HUES64 (cell line): ENCODE results near the gene DMXL1.
"Not testable (repeated sequence)": the region's sequence is repeated elsewhere in the genome, so short reads cannot be mapped to it uniquely, and the experiment has no call there.

ENCODE experiments used
- H3K27ac ChIP-seq: 2 replicates; pipeline ENCODE4 v1.7.0; 2013; ENCODE audit warnings: low read depth, low read length, inconsistent platforms
- H3K27me3 ChIP-seq: 2 replicates; pipeline ENCODE4 v1.6.1; 2013; ENCODE audit warnings: mild to moderate bottlenecking, low read length; ENCODE audit not compliant: insufficient read depth
- H3K36me3 ChIP-seq: 2 replicates; pipeline ENCODE4 v1.6.1; 2013; ENCODE audit warnings: mild to moderate bottlenecking, low read length; ENCODE audit not compliant: insufficient read depth
- H3K4me1 ChIP-seq: 2 replicates; pipeline ENCODE4 v1.6.1; 2013; ENCODE audit warnings: mild to moderate bottlenecking, low read length, moderate library complexity; ENCODE audit not compliant: insufficient read depth
- H3K4me3 ChIP-seq: 2 replicates; pipeline ENCODE4 v1.5.1; 2013; ENCODE audit warnings: mild to moderate bottlenecking, low read length, moderate library complexity
- H3K9ac ChIP-seq: 2 replicates; pipeline ENCODE4 v1.6.1; 2013; ENCODE audit warnings: mild to moderate bottlenecking, low read depth, low read length
- H3K9me3 ChIP-seq: 2 replicates; pipeline ENCODE4 v1.6.1; 2013; ENCODE audit warnings: low read depth, low read length; ENCODE audit not compliant: insufficient read depth
- WGBS: fragments of 150-250, 120-280 bp; methylation state at CpG from one replicate; pipeline ENCODE4 v1.1.7; 2013; ENCODE audit warnings: missing lambda C conversion rate; 5-methylcytosine and 5-hydroxymethylcytosine counted together

Gene DMXL1

GRCh38 chr5:119177226-119177625, 106.3 kb downstream of the DMXL1 start:
- WGBS = 100% methylated on average over 2 of the region's 3 CpGs
- Histone ChIP-seq H3K4me1 (peaks cover 7% of the 10 kb centered on the region), H3K27me3 (no peaks in the 10 kb centered on the region), H3K9ac (no peak overlapping the region), H3K4me3 (no peak overlapping the region), H3K9me3 (no peaks in the 10 kb centered on the region), H3K36me3 (peaks cover 21% of the 10 kb centered on the region), H3K27ac (no peak overlapping the region)

DNA sequence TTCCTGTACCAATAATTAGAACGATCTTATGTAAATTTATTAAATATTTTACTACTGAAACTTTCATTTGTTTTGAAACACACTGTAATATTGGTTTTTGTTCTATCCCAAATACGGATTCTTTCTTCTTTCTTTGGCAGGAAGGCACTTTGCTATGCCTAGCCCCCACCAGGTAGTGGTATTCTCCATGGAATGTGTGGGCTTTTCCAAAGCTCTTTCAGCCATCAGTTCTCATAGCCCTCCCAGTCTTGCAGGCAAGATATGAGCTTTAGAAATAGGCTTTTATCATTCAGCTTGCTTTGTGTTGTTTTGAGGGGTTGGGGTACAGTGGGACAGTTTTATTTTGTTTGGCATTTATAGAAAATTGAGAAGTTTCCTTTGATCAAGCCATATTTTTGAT, 107.5 kb downstream of the DMXL1 start:
- 91% methylated on average over 1 of the region's 2 CpGs for WGBS
- no peak overlapping the region for H3K4me3 ChIP-seq
- peaks cover 7% of the 10 kb centered on the region for H3K4me1 ChIP-seq
- no peak overlapping the region; the same call in 1 of the 2 replicates for H3K27ac ChIP-seq
- H3K36me3 ChIP-seq = peaks cover 18% of the 10 kb centered on the region
- no peak overlapping the region for H3K9ac ChIP-seq
- H3K27me3 ChIP-seq = no peaks in the 10 kb centered on the region
- no peaks in the 10 kb centered on the region for H3K9me3 ChIP-seq

DNA sequence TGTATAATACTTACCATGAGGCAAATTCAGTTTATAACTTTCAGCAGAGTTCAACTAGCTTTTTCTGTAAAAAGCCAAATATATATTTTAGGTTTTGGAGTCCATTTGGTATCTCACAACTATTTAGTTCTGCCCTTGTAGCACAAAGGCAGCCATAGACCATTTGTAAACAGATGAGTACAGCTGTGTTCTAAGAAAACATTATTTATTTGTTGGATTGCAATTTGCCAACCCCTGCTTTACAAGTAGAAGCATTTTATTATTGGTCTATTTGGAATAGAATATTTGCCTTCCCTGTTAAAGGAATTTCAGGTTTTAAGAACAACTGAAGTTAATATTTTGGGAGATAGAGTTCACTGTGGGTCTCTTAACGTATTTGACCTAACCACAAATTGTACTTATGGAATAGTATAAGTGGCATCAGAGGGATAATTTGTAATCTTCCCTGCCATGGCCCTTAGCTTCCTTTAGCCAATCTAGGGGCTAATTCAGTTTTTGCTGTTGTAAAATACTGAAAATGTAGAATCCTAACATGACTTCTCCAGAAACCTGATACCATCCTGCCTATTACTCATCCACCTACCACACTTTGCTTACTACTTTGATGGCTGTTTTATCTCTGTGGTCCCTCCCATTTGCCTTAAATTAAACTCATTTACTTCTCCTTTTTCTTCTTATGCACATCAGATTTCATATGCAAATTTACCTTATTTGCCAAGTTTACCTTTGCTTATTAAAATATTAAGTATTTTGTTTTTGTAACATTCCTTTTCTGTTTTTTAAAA, 109.2 kb downstream of the DMXL1 start:
- Histone ChIP-seq H3K27me3 (no peaks in the 10 kb centered on the region), H3K27ac (no peak overlapping the region), H3K4me3 (no peak overlapping the region), H3K9ac (no peak overlapping the region), H3K36me3 (peaks cover 18% of the 10 kb centered on the region), H3K9me3 (no peaks in the 10 kb centered on the region), H3K4me1 (peaks cover 7% of the 10 kb centered on the region)
- WGBS = 75% methylated on average over 1 of the region's 1 CpG

DNA sequence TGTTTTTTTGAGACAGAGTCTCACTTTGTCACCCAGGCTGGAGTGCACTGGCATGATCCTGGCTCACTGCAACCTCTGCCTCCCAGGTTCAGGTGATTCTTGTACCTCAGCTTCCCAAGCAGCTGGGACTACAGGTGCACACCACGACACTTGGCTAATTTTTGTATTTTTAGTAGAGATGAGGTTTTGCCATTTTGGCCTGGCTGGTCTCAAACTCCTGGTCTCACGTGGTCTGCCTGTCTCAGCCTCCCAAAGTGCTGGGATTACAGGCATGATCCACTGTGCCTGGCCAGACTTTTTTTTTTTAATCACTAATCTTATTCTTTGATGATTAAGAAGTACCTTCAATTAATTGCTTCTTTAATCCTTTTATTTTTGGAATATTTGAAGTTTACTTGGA, 114.6 kb downstream of the DMXL1 start:
- not testable (repeated sequence) for H3K9me3 ChIP-seq, H3K4me3 ChIP-seq, H3K27me3 ChIP-seq, H3K9ac ChIP-seq, H3K27ac ChIP-seq
- 68% methylated on average over 2 of the region's 2 CpGs for WGBS
- H3K4me1 ChIP-seq = peaks cover 11% of the 10 kb centered on the region
- peaks cover 10% of the 10 kb centered on the region; the same call in 1 of the 2 replicates for H3K36me3 ChIP-seq

DNA sequence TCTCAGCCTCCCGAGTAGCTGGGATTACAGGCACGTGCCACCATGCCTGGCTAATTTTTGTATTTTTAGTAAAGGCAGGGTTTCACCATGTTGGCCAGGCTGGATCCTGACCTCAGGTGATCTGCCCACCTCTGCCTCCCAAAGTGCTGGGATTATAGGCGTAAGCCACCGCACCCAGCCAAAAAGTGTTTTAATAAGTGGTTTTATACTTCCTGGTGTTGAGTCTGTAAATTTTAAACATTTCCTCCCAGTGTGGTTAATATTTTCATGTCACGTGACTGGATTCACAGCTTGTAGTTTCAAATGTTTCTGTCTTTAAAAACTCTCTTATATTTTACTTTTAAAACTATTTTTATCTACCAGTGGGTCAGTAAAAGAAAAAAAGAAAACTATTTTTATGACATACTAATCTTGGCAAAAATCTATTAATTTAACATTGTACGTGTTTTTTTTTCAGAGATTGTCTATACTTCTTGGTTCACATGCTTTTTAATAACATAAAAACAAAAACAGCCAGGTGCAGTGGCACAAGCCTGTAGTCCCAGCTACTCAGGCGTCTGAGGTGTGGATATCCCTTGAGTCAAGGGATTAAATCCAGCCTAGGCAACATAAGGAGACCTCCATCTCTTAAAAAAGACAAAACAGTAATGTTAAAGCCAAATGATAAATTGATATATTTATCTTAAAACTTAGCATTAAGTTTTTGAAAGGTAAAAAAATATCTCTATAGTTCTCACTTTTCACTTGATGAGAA, 117.1 kb downstream of the DMXL1 start:
- Histone ChIP-seq H3K27me3 (no peaks in the 10 kb centered on the region), H3K9ac (no peak overlapping the region), H3K4me1 (peaks cover 16% of the 10 kb centered on the region), H3K27ac (no peak overlapping the region), H3K36me3 (peaks cover 15% of the 10 kb centered on the region; the same call in 1 of the 2 replicates), H3K4me3 (no peak overlapping the region), H3K9me3 (no peaks in the 10 kb centered on the region)
- WGBS = 94% methylated on average over 7 of the region's 7 CpGs

- Histone ChIP-seq H3K27ac (no peak overlapping the region), H3K9ac (no peak overlapping the region), H3K36me3 (peaks cover 30% of the 10 kb centered on the region), H3K27me3 (no peaks in the 10 kb centered on the region), H3K9me3 (no peaks in the 10 kb centered on the region), H3K4me1 (peaks cover 16% of the 10 kb centered on the region), H3K4me3 (no peak overlapping the region)
- 96% methylated on average over 1 of the region's 1 CpG for WGBS
These were observed 119.7 kb downstream of the DMXL1 start for GRCh38 chr5:119190470-119191095.

GRCh38 chr5:119191944-119192343, 121.1 kb downstream of the DMXL1 start:
- no peak overlapping the region for H3K27ac ChIP-seq
- no peaks in the 10 kb centered on the region for H3K27me3 ChIP-seq
- H3K4me1 ChIP-seq = peaks cover 16% of the 10 kb centered on the region
- H3K9me3 ChIP-seq = no peaks in the 10 kb centered on the region
- no peak overlapping the region for H3K9ac ChIP-seq
- H3K36me3 ChIP-seq = peaks cover 35% of the 10 kb centered on the region
- 90% methylated on average over 1 of the region's 1 CpG for WGBS
- H3K4me3 ChIP-seq = no peak overlapping the region

DNA sequence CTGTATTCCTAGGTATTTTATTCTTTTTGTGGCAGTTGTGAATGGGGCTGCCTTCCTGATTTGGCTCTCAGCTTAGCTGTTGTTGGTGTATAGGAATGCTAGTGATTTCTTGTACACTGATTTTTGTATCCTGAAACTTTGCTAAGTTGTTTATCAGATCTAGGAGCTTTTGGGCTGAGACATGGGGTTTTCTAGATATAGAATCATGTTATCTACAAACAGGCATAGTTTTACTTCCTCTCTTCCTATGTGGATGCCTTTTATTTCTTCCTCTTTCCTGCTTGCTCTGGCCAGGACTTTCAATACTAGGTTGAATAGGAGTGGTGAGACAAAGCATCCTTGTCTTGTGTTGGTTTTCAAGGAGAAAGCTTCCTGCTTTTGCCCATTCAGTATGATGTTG, 129.9 kb downstream of the DMXL1 start:
- peaks cover 46% of the 10 kb centered on the region for H3K36me3 ChIP-seq
- no peaks in the 10 kb centered on the region for H3K9me3 ChIP-seq
- no peak overlapping the region for H3K9ac ChIP-seq
- no peaks in the 10 kb centered on the region for H3K27me3 ChIP-seq
- H3K4me1 ChIP-seq = no peaks in the 10 kb centered on the region
- no peak overlapping the region for H3K4me3 ChIP-seq
- H3K27ac ChIP-seq = no peak overlapping the region

DNA sequence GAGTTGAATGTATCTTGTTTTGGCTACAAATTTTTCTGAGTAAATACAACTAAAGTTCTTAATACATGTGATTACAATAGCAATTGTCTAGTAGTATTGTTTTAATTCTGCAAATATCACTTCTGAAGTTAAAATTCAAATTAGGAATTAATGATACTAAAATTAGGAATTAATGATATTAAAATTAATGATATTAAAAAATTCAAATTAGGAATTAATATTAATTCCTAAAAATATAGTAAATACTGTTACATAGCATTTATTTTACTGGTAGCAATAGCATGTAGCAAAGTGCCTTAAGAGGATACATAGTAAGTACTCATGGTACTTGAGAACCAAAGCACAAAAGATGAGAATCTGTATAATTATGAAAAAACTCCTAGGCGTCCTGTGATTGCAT, 136.2 kb downstream of the DMXL1 start:
- H3K27me3 ChIP-seq = no peaks in the 10 kb centered on the region
- no peak overlapping the region for H3K9ac ChIP-seq
- H3K27ac ChIP-seq = no peak overlapping the region
- H3K36me3 ChIP-seq = peaks cover 23% of the 10 kb centered on the region
- no peaks in the 10 kb centered on the region for H3K4me1 ChIP-seq
- WGBS = no CpG with 5 or more reads among the region's 1 CpG
- no peaks in the 10 kb centered on the region for H3K9me3 ChIP-seq
- H3K4me3 ChIP-seq = no peak overlapping the region

DNA sequence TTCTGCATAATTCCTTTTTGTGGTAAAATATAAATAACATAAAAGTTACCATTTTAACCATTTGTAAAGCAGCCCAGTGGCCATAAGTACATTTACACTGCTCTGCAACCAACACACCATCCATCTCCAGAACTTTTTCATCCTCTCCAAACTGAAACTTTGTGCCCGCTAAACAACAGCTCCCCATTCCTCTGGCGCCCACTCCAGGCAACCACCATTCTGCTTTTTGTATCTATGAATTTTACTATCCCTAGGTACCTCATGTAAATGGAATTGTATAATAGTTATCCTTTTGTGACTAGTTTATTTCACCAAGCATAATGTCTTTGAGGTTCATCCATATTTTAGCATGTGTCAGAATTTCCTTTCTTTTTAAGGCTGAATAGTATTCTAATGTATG, 141.1 kb downstream of the DMXL1 start:
- Histone ChIP-seq H3K9me3 (no peaks in the 10 kb centered on the region), H3K27me3 (no peaks in the 10 kb centered on the region)
- WGBS = 94% methylated on average over 2 of the region's 2 CpGs

DNA sequence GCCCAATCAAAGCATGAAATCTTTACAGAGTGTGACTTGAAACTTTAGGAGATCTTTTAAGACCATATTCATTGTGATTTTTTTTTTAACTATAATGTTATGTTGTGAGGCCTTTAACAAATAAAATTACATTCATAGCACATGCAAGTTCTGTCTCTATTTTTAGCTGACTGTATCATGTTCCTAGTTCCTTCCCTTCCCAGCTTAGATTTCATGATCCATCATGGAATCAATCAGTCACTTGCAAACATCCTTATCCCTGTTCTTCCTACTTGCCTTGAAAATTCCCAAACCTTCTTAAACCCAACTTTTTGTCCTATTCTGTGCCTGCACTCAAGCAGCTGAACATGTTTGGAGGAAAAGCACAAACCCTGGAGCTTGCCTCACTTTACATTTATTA, 141.8 kb downstream of the DMXL1 start:
- H3K9ac ChIP-seq = no peak overlapping the region
- no peaks in the 10 kb centered on the region for H3K27me3 ChIP-seq

More for the DNA sequence above, 141.1 kb downstream of the DMXL1 start:
- no peak overlapping the region for H3K4me3 ChIP-seq
- H3K27ac ChIP-seq = no peak overlapping the region
- no peak overlapping the region for H3K9ac ChIP-seq
- H3K4me1 ChIP-seq = no peaks in the 10 kb centered on the region
- H3K36me3 ChIP-seq = peaks cover 4% of the 10 kb centered on the region

More for the DNA sequence above, 141.8 kb downstream of the DMXL1 start:
- H3K36me3 ChIP-seq = peaks cover 5% of the 10 kb centered on the region
- H3K4me1 ChIP-seq = no peaks in the 10 kb centered on the region
- no peak overlapping the region for H3K27ac ChIP-seq
- no peak overlapping the region for H3K4me3 ChIP-seq
- H3K9me3 ChIP-seq = no peaks in the 10 kb centered on the region
